ENCODE data around the gene ASNSD1.
A peak's percentile ranks its signal among the peaks of the same experiment; 100 is the strongest.

The ASNSD1 gene

DNA sequence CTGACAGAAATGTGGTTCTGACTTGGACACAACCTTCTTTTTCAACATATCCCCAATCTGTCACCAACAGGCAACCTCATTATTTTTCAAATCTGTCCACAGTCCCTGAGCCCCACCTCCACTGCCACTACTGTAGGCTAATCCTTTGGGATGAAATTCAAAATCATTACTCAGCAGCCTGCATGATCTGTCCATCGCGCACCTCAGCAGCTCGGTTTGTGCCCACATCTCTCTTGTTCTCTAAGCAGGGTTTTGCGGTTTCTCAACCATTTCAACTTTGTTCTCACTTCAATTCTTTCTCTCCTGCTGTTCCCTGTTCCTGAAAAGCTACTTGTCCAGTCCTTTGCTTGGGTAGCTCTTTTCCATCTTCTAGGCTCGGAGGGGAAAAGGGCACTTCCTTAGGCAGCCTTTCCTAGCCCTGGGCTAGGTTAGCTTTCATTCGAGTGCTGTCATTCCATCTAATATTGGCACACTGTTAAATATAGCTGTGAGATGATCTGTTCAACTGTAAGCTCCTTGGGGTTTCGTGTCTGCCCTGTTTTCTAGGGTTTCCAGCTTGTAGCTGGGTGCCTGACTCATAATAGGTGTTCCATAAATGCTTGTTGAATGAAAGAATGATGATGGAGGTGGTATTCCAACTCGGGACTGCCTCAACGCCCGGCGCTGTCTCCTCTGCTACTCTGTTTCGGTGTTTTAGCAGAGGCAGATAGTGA, 12.6 kb downstream of the ASNSD1 start:
- peak overlapping the region; percentile 34 for H3K4me3 ChIP-seq (replicated peaks; ENCODE audit: insufficient read depth, low read length)
- DNase-seq (ENCODE audit: low read depth in 1 of 2, low spot score in 1 of 2): no peak
- no peak overlapping the region for H3K27ac ChIP-seq (replicated peaks)
- no peaks in the 10 kb centered on the region for H3K27me3 ChIP-seq (ENCODE audit: insufficient read depth, poor library complexity, severe bottlenecking)
- TF ChIP-seq POLR2AphosphoS5 (IDR thresholded peaks at IDR 0.05; ENCODE audit: low read depth) (no peak), CTCF (IDR thresholded peaks at IDR 0.05; ENCODE audit: insufficient read depth, low read length) (no peak), REST (IDR thresholded peaks at IDR 0.05; ENCODE audit: insufficient replicate concordance, low read depth) (no peak), GABPA (IDR thresholded peaks at IDR 0.05; ENCODE audit: low read depth) (no peak), SPI1 (IDR thresholded peaks at IDR 0.05; ENCODE audit: borderline replicate concordance, low read depth) (no peak)

DNA sequence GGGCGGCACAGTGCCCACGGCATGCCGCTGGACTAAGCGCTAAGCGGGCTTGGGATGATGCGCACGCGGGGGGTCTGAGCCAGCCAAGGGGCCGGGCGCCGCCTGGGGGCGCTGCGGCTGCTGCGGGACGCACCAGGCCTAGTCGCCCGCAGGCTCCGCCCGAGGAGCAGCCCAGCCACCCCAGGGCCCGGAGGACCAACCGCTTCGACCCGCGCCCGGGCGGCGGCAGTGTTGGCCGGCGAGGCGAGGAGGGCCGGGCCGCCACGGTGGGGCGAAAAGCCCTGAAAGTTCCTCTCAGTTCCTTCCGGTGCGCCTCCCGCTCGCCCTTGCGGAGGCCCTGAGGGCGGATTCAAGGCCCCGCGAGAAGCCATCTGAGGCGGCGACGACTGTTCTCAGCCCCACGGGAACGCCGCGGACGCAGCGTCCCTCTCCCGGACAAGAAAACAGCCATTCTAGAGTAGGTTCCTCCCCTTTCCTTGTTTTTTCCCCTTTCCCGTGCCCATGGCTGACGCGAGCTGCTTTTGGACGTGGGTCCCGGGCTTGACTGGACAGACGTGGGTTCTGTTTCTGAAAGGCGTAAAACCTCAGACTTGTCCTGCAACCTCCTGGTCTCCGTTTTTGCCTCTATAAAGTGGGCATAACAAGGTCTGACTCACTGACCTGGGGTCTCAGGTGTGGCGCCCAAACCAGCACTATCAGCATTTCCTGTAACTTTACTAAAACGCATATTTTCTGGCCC, 13.3 kb downstream of the ASNSD1 start, which contains the start of gene ANKAR:
Gene ANKAR, plus strand, starts transcription at position 297 of the 739 bp plus-strand sequence. CDS start 1,821 bp downstream, outside the sequence.
- H3K4me3 ChIP-seq (replicated peaks; ENCODE audit: insufficient read depth, low read length): peak within 1 kb of the TSS; percentile 34
- H3K27ac ChIP-seq (replicated peaks): peak within 1 kb of the TSS; percentile 72
- no peaks in the 10 kb centered on the region for H3K27me3 ChIP-seq (ENCODE audit: insufficient read depth, poor library complexity, severe bottlenecking)
- DNase-seq (ENCODE audit: low read depth in 1 of 2, low spot score in 1 of 2): peak; percentile 35 to 87
- TF ChIP-seq CTCF (IDR thresholded peaks at IDR 0.05; ENCODE audit: insufficient read depth, low read length) (peak; percentile 57), REST (IDR thresholded peaks at IDR 0.05; ENCODE audit: insufficient replicate concordance, low read depth) (no peak), SPI1 (IDR thresholded peaks at IDR 0.05; ENCODE audit: borderline replicate concordance, low read depth) (no peak), POLR2AphosphoS5 (IDR thresholded peaks at IDR 0.05; ENCODE audit: low read depth) (peak; percentile 63; the same call in 1 of the 2 replicates), GABPA (IDR thresholded peaks at IDR 0.05; ENCODE audit: low read depth) (peak; percentile 51)

DNA sequence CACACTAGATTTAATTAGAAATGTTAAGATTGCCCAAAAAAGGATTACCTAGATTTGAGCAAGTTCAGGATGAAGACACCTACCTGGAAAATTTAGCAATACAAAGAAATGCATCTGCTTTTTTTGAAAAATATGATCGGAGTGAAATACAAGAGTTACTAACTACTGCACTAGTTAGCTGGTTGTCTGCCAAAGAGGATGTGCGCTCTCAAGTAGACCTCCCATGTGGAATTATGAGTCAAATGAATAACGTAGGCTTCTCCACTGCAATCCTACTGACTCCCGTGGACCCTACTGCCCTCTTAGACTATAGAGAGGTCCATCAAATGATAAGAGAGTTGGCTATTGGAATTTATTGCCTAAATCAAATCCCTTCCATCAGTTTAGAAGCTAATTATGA, 15.2 kb downstream of the ASNSD1 start:
- H3K27me3 ChIP-seq (ENCODE audit: insufficient read depth, poor library complexity, severe bottlenecking): no peaks in the 10 kb centered on the region
- no peak overlapping the region for H3K27ac ChIP-seq (replicated peaks)
- DNase-seq (ENCODE audit: low read depth in 1 of 2, low spot score in 1 of 2): no peak
- TF ChIP-seq CTCF (IDR thresholded peaks at IDR 0.05; ENCODE audit: insufficient read depth, low read length) (no peak), GABPA (IDR thresholded peaks at IDR 0.05; ENCODE audit: low read depth) (no peak), POLR2AphosphoS5 (IDR thresholded peaks at IDR 0.05; ENCODE audit: low read depth) (no peak)
- no peak overlapping the region for H3K4me3 ChIP-seq (replicated peaks; ENCODE audit: insufficient read depth, low read length)
